Measurements from ENCODE around the gene TRIM42.

DNA sequence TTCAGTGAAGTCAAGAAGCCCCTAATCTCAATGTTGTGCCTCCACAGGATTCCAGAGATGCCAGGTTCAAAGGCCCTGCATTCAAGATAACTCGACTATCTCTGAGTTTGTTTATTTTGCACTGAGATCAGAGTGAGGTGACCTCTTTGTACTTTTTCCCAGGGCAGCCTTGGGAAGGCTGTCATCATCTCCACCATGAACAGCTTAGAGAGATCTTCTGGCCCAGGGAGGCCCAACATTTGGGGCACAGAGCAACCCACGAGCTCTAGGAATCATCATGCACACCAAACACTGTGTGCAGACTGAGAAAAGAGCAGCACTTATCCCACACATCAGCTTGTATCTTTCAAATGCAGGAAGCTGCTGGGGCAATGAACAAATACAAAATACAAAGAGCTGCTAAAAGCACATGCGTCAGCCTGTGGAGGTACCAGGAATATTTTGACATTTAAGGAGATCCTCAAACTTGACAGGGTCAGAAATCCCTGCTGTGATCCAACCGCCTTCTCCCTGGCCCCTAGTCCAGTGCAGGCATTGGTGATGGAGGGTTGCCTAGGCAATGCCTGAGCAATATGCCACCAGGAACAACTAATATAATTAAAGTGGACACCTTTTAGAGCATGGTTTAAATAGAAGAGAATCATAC, 33.6 kb downstream of the TRIM42 start:
- TF ChIP-seq, protein P1, sequence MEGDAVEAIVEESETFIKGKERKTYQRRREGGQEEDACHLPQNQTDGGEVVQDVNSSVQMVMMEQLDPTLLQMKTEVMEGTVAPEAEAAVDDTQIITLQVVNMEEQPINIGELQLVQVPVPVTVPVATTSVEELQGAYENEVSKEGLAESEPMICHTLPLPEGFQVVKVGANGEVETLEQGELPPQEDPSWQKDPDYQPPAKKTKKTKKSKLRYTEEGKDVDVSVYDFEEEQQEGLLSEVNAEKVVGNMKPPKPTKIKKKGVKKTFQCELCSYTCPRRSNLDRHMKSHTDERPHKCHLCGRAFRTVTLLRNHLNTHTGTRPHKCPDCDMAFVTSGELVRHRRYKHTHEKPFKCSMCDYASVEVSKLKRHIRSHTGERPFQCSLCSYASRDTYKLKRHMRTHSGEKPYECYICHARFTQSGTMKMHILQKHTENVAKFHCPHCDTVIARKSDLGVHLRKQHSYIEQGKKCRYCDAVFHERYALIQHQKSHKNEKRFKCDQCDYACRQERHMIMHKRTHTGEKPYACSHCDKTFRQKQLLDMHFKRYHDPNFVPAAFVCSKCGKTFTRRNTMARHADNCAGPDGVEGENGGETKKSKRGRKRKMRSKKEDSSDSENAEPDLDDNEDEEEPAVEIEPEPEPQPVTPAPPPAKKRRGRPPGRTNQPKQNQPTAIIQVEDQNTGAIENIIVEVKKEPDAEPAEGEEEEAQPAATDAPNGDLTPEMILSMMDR (IDR thresholded peaks at IDR 0.05) = no peak
- TF ChIP-seq POLR2A (IDR thresholded peaks at IDR 0.05) = no peak

All from testis (tissue), 2 donors.